ENCODE measurements around the gene MFAP4. TPM values are rescaled to one million over a fixed set of nuclear protein-coding genes. Genes with fewer than 3 reads are reported as not detected.

Gene MFAP4
- total RNA-seq, 1 donor from 2014 or later: 119 TPM

DNA sequence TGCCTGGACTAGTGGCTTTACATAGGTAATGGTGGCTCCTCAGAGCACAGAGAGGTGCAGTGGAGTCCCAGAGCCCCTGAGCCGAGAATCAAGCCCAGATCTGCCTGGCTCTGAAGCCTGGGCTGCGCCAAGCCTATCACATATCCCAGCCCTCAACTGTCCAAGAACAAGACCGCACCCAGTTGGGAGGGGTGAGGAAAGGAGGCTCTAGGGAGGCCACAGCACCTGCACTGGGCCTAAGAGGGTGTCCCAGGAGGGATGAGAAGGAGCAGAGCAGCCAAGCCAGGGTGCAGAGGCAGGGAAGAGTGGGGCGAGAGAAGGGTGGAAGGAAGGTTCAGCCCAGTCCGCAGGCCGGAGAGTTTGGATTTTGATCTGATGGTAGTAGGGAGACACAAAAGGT, 23.1 kb upstream of the MFAP4 start:
- DNase-seq (ENCODE audit: low spot score): no peak

DNA sequence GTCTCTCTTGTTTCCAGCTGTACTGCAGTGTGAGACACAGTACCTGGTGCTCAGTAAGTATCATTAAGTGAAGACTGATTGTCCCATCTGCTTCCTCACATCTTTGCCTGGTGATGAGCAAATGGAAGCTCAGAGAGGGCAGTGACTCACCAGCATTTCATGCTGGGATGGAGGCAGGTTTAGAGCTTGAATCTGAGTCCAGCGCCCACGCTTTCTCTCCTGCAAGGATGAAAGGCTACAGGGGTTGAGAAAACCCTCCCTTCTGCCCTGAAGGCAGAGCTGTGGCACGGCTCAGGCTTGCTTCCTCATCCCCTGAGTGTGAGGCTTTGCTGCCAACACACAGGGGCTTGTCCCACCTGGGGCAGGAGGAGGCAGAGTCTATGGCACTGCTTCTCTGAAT, 22.5 kb upstream of the MFAP4 start:
- DNase-seq (ENCODE audit: low spot score): no peak

DNA sequence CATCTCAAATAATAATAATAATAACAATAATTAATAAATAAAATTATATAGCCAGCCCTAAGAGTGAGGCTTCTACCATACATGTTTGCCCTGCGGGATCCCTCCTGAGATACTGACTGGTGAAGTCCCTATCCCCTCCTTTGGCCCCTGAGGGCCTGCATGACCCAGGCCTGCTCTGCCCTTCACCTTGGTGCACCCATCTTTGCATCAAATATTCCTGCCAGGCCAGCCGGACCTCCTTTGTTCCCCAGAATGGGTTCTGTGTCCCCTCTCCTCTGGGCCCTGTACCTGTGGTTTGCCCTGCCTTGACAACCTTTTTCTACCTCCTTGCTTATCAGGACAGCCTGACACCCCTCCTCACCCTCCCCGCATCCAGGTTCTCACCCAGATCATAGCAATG, 22.1 kb upstream of the MFAP4 start:
- DNase-seq (ENCODE audit: low spot score): no peak

- no peak for DNase-seq (ENCODE audit: low spot score)
These were observed 21.3 kb upstream of the MFAP4 start for GRCh38 chr17:19408346-19408710.

- no peak for DNase-seq (ENCODE audit: low spot score)
These were observed 20.8 kb upstream of the MFAP4 start for GRCh38 chr17:19407601-19408345.

DNA sequence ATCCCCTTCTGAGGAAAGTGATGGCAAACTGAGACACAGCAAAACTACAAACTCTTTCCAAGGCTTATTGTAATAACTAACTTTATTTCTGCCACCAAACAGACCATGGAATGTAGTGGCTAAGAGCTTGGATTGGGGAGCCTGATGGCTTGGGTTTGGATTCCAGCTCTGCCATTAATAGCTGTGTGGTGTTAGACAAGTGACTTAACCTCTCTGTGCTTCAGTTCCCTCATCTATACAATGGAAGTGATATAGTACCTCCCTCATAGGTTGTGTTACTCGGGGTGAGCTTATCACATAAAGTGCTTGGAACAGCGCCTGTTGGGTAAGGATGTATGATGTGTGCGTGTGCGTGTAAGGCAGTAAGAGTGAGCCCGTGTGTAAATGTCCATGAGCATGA, 18.1 kb upstream of the MFAP4 start:
- no peak for DNase-seq (ENCODE audit: low spot score)

DNA sequence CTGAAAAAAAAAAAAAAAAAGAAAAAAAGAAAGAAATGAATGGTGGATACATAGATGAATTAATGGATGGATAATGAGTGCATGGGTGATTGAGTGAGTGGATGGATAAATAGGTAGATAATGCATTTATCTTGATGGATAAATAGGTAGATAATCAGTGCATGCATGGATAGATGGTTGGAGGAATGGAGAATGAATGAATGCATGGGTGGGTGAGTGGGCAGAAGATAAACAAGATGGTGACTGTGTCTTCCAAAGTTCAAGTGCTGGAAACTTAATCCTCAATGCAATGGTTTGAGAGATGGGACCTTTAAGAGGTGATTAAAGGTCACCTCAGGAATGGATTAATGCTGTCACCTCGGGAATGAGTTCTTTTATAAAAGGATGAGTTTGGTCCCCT, 17.3 kb upstream of the MFAP4 start:
- no peak for DNase-seq (ENCODE audit: low spot score)

DNA sequence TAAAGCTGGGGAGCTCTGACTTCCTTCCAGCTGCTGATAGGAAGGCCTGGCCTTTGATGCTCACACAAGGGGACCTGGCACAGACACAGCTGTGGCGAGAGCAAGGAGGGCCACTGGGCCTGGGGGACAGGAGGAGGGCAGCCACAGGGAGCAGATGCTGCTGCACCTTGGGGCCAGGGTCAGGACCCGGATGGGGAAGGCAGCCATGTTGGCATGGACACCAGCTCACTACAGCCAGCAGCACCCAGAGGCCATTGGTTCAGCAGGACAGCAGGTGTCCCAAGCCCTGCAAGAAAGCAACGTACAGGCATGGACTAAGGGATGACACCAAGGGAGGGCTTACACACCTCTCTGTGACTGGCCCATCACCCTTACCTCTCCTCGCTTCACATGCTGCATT, 16.0 kb upstream of the MFAP4 start:
- DNase-seq (ENCODE audit: low spot score): no peak

DNA sequence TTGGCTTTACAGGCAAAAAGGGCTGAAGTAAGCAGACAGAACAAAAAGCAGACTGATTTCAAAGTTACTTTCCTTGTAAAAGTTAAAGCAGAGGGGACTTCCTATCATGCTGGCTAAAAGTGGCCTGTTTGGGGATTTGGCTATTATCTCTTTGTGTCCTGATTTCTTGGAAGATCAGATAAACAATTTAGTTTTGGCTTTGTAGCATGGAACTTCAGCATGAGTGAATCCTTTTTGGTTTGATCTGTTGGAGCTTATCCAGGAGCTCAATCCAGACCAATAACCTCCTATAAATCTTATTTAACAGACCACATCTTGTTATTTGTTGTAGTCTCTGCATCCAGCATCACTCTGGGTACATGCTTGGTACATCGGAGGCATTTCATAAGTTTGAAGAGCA, 15.2 kb upstream of the MFAP4 start:
- DNase-seq (ENCODE audit: low spot score): no peak

DNA sequence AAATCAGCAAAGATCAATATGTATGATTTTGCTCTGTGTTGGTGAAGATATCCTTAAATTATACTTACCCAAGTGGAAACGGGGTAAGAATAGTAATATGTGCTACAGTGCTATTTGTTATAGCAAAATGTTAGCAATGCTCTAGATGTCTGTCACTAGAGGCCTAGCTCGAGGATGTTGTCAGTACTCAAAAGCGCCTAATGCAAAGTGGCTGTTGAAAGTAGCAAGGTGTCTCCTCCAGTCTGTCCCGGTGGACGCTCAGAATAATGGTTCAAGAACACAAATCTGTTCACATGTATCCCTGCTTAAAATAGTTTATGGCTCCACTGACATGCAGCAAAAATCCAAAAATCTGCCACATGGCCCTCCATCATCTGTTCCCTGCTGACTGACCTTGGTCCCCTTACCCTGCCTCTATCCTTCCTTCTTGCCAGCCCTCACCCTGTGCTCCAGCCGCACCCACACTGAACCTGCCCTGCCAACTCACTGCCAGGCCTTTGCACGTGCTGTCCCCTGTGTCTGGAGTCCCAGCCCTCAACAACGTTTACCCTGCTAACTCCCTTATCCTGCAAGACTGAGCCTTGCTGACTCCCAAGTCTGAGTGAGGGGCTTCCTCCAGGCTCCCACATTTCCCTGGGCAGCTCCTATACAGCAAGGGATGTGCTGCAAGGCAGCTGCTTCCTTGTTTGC, 14.5 kb upstream of the MFAP4 start:
- DNase-seq (ENCODE audit: low spot score): no peak

GRCh38 chr17:19399750-19400450, 12.9 kb upstream of the MFAP4 start:
- no peak for DNase-seq (ENCODE audit: low spot score)

DNA sequence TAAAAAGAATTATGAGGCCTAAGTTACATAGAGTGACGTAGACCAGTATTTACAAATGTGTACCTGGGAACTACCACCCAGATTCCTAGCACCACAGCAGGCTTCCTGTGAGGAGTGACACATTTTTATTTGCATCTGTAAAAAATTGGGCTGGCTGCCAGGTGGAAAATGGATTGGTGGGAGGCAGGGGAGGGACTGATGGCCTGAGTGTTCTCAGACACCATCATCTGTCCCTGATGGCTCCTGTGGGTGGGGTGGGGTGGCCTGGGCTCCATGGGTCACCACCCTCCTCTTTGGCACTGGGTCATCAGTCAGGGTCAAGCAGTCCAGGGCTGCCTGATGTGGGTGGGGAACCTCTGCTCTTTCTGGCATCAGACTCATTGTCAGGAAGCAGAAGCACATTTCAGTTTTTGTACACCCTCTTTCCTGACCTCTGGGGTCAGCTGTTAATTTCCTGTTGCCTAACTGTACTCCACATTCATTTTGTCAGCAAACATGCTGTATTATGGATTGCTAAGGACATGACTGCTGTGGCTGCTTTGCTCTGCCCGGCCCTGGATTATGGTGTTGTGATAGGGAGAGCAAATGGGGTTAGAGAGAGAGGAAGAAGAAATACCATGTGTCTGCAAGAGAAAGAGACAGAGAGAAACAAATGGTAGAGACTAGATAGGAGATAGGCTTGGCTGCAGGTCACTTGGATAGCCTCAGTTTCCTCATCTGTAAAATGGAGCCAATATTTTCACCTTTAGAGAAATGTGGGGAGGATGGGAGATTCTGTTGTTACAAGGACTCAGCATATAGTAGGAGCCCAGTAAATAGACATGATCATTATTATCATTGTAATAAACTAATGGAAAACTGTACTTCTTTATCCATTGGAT, 11.6 kb upstream of the MFAP4 start:
- DNase-seq (ENCODE audit: low spot score): no peak

- no peak for DNase-seq (ENCODE audit: low spot score)
These were observed 10.6 kb upstream of the MFAP4 start for GRCh38 chr17:19397556-19398041.

DNA sequence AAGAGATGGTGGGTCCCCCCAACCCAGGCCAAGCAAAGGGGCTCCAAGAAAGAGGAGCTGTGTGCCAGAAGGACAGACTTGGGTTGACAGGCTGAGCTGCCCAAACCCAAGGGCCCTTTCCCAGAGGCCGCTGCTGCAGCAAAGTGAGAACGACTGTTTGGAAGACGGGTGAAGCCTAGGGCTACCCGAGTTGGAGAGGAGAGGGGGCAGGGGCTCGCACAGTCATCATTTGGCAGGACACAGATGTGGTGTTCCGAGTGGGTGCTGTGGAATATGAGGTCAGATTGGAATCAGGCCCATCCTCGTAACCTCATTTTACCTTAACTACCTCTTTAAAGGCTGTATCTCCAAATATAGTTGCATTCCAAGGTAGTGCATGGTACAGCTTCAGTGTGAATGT, 5.3 kb upstream of the MFAP4 start:
- DNase-seq (ENCODE audit: low spot score): no peak

DNA sequence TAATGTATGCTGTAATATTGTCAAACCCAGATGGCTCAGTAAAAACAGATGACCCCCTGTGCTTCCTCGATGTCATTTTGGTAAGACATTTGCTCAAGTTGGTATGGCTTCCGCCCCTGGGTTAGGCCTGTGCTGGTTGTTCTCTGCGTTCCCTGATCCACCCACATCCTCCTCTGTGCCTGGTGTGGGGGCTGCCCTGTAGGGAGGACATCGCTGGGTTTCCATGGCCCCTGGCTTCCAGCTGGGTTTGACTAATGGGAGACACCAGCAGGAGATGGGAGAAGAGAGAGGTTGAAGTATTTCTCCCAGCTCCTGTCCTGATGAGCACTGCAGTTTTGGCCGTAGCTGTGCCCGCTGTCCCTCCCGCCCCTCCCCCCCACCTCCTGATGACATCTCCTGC, 4.4 kb upstream of the MFAP4 start:
- no peak for DNase-seq (ENCODE audit: low spot score)

GRCh38 chr17:19390951-19391350, 4.0 kb upstream of the MFAP4 start:
- no peak for DNase-seq (ENCODE audit: low spot score)

DNA sequence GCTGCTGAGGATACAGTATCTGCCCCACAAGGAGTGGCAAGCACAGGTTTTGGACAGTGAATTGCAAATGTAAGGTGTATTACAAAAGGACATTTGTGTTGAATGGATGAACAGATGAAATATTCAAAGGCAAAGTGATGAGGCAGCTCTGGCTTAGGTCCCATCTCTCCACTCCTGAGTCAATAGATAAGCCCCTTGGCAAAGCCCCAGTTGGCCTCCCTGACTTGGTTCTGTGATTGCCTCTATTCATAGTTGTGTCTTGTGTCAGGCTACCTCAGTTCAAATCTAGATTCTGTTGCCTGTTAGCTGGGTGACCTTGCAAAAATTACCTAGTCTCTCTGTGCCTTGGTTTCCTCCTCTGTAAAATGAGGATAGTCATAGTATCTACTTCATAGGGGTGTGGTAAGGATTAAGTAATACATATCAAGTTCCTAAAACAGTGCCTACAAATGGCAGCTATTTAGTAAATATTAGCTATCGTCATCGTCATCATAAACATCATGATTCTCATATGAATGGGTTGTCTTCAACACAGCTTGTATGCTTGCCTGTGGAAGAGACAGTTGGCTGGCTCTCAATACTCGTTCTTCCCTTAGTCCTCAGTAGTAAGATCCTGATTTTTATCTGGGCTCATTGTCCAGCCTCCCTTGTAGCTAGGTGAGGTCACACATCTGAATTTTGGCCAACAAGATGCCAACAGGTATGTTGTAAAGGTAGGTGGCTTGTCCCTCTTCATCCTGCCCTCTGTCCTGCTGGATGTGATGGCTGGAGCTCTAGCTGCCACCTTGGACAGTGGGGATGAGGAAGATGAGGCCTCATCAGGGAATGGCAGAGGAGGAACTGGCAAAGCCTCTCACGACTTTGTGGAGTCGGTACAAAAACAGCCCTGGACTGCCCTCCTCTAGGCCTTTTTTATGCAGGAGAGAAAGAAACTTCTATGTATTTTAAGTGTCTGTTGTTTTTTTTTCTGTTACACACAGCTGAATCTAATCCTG, 2.1 kb upstream of the MFAP4 start:
- no peak for DNase-seq (ENCODE audit: low spot score)

DNA sequence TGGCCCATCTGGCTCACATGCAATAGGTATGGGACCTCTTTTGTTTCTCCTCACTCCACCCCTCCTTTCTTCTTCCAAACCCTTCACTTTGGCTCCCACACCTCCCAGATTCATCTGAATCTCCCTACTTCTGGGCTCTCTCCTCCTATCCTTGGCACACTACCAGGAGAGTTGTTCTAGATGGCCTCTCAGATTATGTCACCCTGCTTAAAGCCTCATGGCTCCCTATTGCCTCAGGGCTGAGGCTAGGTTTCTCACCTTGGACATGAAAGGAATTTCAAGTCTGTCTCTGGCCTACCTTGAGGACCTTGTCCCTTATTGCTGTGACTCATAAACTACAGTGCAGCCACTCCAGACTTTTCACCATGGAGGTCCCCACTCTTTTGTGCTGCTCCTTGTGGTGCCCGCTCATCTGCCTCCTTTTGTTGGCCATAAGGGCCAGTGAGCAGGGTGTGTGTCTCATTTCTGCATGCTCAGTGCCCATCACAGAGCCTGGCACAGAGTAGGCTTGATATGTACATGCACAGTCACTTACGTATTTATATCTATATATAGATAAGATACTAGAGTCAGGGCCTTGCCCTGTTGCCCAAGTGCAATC, 1.0 kb upstream of the MFAP4 start:
- DNase-seq (ENCODE audit: low spot score): no peak

DNA sequence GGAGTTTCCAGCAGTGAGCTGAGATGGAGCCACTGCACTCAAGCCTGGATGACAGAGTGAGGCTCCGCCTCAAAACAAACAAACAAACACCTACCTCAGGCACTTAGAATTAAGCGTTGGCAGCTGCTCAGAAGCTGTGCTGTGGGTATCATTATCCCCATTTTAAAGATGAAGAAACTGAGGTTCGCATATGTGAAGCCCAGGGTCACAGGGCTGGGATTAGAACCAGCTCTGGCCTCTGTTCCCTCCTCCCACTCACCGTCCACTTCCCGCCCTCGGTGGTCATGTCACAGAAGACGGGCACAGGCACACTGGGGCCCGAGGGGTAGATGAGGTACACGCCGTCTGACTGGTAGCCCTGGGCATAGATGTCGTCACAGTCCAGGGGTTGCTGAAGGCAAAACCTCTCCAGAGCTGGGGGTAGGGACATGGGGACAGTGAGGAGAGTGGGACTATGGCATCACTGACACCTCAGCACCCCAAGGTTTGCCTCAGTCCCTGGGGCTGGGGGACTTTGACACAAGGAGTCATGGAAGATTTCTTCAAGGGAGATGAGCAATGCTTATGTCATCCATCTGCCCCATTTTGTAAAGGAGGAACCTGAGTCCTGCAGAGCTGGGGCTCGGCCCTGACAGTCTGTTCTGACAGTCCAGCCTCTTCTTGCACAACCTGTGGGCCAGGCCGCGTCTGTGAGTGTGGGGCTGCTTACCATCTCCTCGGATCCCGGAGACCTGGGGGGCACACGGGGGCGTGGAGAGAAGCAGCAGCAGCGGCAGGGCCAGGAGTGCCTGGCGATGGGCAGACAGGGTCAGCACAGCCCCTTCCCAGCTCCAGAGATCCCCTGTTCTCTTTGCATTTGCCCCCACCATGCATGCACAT, 700 bp downstream of the MFAP4 start:
- no peak for DNase-seq (ENCODE audit: low spot score)

All from ureter (tissue), 1 donor.